Testis (tissue), 3 donors: ENCODE measurements around the gene RCC2. TPM values are rescaled to one million over a fixed set of nuclear protein-coding genes. Genes with fewer than 3 reads are reported as not detected.

Source experiments
- DNase-seq: peaks from one replicate; pipeline ENCODE4 v3.0.0-alpha.2; 2019
- H3K27ac ChIP-seq, 2 donors: fragments of 200-600 bp; sonication (generic); one replicate each; pipeline ENCODE4 v1.5.1; 2019
- H3K27me3 ChIP-seq: fragments of 200-600 bp; sonication (generic); one replicate; pipeline ENCODE4 v1.5.1; 2019
- H3K36me3 ChIP-seq: fragments of 200-600 bp; sonication (generic); one replicate; pipeline ENCODE4 v1.5.1; 2017; ENCODE audit warnings: low read depth; ENCODE audit errors: missing control alignments
- H3K4me1 ChIP-seq: fragments of 200-600 bp; sonication (generic); one replicate; pipeline ENCODE4 v1.5.1; 2019
- H3K4me3 ChIP-seq, 2 donors: fragments of 200-600 bp; sonication (generic); one replicate each; pipeline ENCODE4 v1.5.1; 2017 to 2019
- H3K9me3 ChIP-seq: fragments of 200-600 bp; sonication (generic); one replicate; pipeline ENCODE4 v1.5.1; 2017
- CTCF ChIP-seq, 3 experiments: fragments of 450-650 bp in 2 of 3; fragments of 200-600 bp in 1 of 3; sonication (generic) in 1 of 3; IDR thresholded peaks; one replicate each; pipeline ENCODE4 v1.5.1; 2016 to 2019; ENCODE audit warnings: antibody characterized with exemption in 3 of 3, mild to moderate bottlenecking in 2 of 3, moderate library complexity in 1 of 3
- POLR2A ChIP-seq: fragments of 450-650 bp; IDR thresholded peaks from one replicate; pipeline ENCODE4 v1.6.1; 2017; ENCODE audit warnings: antibody characterized with exemption, mild to moderate bottlenecking, moderate library complexity
- WGBS, 2 donors: methylation state at CpG; one replicate each; pipeline ENCODE4 v1.1.5; 2018; 5-methylcytosine and 5-hydroxymethylcytosine counted together
- intact Hi-C: fragments of 100-400 bp; cut with DNase I; formaldehyde crosslinking; loops from one replicate; pipeline ENCODE4 v1.15.1; 2023; ENCODE audit warnings: low total_unique reads
- polyA plus RNA-seq: library from polyadenylated mRNA; stranded (reverse); fragments of 350-450 nt; fragmentation: Illumina TruSeq; extraction: RNeasy Lipid Tissue Mini Kit (QIAGEN cat#74804); gene quantifications from one replicate; pipeline ENCODE4 v1.2.3, GENCODE V29; 2014; ENCODE audit warnings: low read depth, low replicate concordance; ENCODE audit not compliant: insufficient read depth
- total RNA-seq, 2 donors: library from RNA; depleted of rRNA; stranded (reverse); fragments of >200 nt; gene quantifications; one replicate each; pipeline ENCODE4 v1.2.3, GENCODE V29; 2016

RCC2 gene
- total and polyA plus RNA-seq, 3 donors from 2014 or later = 42.2 to 60.2 (median 55.0) TPM

DNA sequence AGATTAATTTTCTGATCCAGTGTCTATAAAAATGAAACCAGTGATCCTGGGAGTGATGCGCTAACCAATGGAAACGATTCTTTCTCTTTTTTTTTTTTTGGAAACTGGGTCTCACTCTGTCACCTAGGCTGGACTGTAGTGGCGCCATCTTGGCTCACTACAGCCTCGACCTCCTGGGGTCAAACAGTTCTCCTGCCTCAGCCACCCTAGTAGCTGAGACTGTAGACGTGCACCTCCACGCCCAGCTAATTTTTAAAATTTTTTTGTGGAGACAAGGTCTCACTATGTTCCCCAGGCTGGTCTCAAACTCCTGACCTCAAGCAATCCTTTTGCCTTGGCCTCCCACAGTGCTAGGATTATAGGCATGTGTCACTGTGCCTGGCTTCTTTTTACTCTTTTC lies 3.4 kb upstream of the RCC2 start:
- peaks cover 8% of the 10 kb centered on the region for H3K4me1 ChIP-seq
- intact Hi-C loops = no loop called here
- no peaks in the 10 kb centered on the region for H3K27me3 ChIP-seq
- no peak for DNase-seq
- no peaks in the 10 kb centered on the region for H3K36me3 ChIP-seq
- no peak for TF ChIP-seq POLR2A
- TF ChIP-seq CTCF (IDR thresholded peaks at IDR 0.05) = no peak
- H3K27ac ChIP-seq = no peak overlapping the region
- H3K9me3 ChIP-seq = no peaks in the 10 kb centered on the region
- 82 to 85% methylated on average over 6 of the region's 6 CpGs for WGBS, 2 donors
- H3K4me3 ChIP-seq = no peak overlapping the region

DNA sequence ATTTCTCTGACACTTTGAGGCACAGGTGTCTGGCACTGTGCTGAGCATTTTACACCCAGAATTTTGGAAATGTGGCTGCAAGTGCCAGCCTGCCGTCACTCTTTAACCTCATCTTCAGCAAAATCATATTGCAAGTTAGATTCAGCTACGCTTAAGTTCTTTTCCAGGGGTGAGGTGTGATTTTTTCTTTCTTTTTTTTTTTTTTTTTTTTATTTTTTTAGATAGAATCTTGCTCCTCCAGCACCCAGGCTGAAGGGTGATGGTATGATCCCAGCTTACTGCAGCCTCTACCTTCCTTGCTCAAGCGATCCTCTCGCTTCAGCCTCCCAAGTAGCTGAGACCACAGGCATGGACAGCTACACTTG lies 2.5 kb upstream of the RCC2 start:
- intact Hi-C loops = no loop called here
- TF ChIP-seq POLR2A (no peak), CTCF (IDR thresholded peaks at IDR 0.05) (no peak)
- 81 to 89% methylated on average over 4 of the region's 4 CpGs for WGBS, 2 donors
- peaks cover 11% of the 10 kb centered on the region for H3K4me1 ChIP-seq
- DNase-seq = no peak
- H3K27me3 ChIP-seq = no peaks in the 10 kb centered on the region
- H3K4me3 ChIP-seq = no peak overlapping the region
- no peaks in the 10 kb centered on the region for H3K36me3 ChIP-seq
- H3K9me3 ChIP-seq = no peaks in the 10 kb centered on the region
- H3K27ac ChIP-seq = no peak overlapping the region

GRCh38 chr1:17441265-17441992 lies 2.0 kb upstream of the RCC2 start:
- Histone ChIP-seq H3K36me3 (no peaks in the 10 kb centered on the region), H3K27me3 (no peaks in the 10 kb centered on the region), H3K4me1 (peaks cover 14% of the 10 kb centered on the region), H3K9me3 (no peaks in the 10 kb centered on the region), H3K4me3 (no peak overlapping the region), H3K27ac (no peak overlapping the region)
- 59 to 61% methylated on average over 10 of the region's 10 CpGs for WGBS, 2 donors
- intact Hi-C loops = no loop called here
- TF ChIP-seq POLR2A (no peak), CTCF (IDR thresholded peaks at IDR 0.05) (no peak)
- no peak for DNase-seq

DNA sequence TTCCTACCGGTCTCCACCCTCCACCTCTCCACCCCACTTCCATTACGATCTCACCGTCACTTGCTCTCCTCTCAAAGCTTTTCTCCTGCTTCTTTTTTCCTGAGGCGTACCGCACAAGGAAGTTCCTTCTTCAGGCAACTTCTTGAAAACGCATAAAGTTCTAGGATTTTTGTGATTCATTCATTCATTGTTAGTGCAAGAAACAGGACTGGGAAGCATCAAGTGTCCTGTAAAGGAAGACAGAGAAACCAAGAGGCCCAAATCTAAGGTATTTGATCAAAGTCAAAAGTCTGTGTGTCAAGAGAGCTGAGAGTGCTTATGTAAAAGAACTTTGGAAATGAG lies 1.3 kb upstream of the RCC2 start:
- H3K36me3 ChIP-seq = no peaks in the 10 kb centered on the region
- 48 to 60% methylated on average over 6 of the region's 6 CpGs for WGBS, 2 donors
- no peak for TF ChIP-seq CTCF (IDR thresholded peaks at IDR 0.05)
- no peak for TF ChIP-seq POLR2A
- no peak overlapping the region for H3K27ac ChIP-seq
- H3K27me3 ChIP-seq = no peaks in the 10 kb centered on the region
- DNase-seq = no peak
- peak overlapping the region in 1 of 2 donors; percentile 32 for H3K4me3 ChIP-seq
- H3K4me1 ChIP-seq = peaks cover 14% of the 10 kb centered on the region
- H3K9me3 ChIP-seq = no peaks in the 10 kb centered on the region
- intact Hi-C loops = no loop called here
